Pancreas (tissue), 10 donors: ENCODE data around the gene NPC1L1. TPM values are rescaled to one million over a fixed set of nuclear protein-coding genes. Genes with fewer than 3 reads are reported as not detected.
A peak's percentile ranks its signal among the peaks of the same experiment; 100 is the strongest.

ENCODE experiments used
- ATAC-seq, 4 donors: fragments of 200-7000 bp; cut with Tn5 transposase; one replicate each; pipeline versions ENCODE4 v1.8.0 to v1.9.1; 2020; ENCODE audit warnings: mild to moderate bottlenecking in 4 of 4, moderate library complexity in 4 of 4
- DNase-seq, 6 donors: peaks; one replicate each; pipeline ENCODE4 v3.0.0-alpha.2; 2020
- FAIRE-seq: peaks from 2 replicates; lab custom pipeline; 2012; peaks lifted over from hg19 to GRCh38; lab: Jason Lieb, UNC
- H3K27ac ChIP-seq, 4 donors: fragments of 200-600 bp; sonication (generic); 1 replicate in 3 of 4; 2 replicates in 1 of 4; pipeline versions ENCODE4 v1.5.0 to v1.8.0; 2020
- H3K27me3 ChIP-seq, 4 donors: fragments of 200-600 bp; one replicate each; pipeline ENCODE4 v1.8.0; 2021
- H3K36me3 ChIP-seq, 3 donors: fragments of 200-600 bp; sonication (generic) in 1 of 3; one replicate each; pipeline versions ENCODE4 v1.5.0 to v1.8.0; 2020 to 2021
- H3K4me1 ChIP-seq, 3 donors: fragments of 200-600 bp; one replicate each; pipeline ENCODE4 v1.8.0; 2021
- H3K4me3 ChIP-seq, 4 donors: fragments of 200-600 bp; sonication (generic) in 2 of 4; one replicate each; pipeline versions ENCODE4 v1.5.0 to v1.8.0; 2020 to 2021
- H3K9me3 ChIP-seq, 4 donors: fragments of 200-600 bp; one replicate each; pipeline ENCODE4 v1.8.0; 2021
- WGBS, 2 donors: extraction: QIAGEN DNeasy Blood & Tissue Kit; methylation state at CpG; one replicate each; pipeline ENCODE4 v1.1.7; 2013; 5-methylcytosine and 5-hydroxymethylcytosine counted together
- intact Hi-C, 3 donors: fragments of 100-400 bp; cut with DNase I; formaldehyde crosslinking; loops; one replicate each; pipeline versions ENCODE4 v1.11.1 to v1.14.2; 2022
- polyA plus RNA-seq, 2 donors: library from polyadenylated mRNA; stranded (reverse); fragments of 200-250 nt; gene quantifications; one replicate each; pipeline ENCODE4 v1.2.3, GENCODE V29; 2013
- total RNA-seq, 6 donors: library from RNA; stranded (reverse); fragmentation: NEBNext Ultra II Directional in 4 of 6; extraction: Animal tissue kit (Norgen Biotek cat#: 25700) in 4 of 6; gene quantifications; one replicate each; pipeline versions ENCODE4 v1.2.1 to v1.2.4, GENCODE V29; 2021 to 2023
- TF ChIP-seq, protein P1 (sequence below), 4 donors: fragments of 200-600 bp; sonication (generic) in 3 of 4; IDR thresholded peaks; one replicate each; pipeline versions ENCODE4 v1.5.0 to v1.8.0; 2021; ENCODE audit warnings: antibody characterized with exemption in 4 of 4
- donor health status: healthy with polysubstance abuse.
- donor health status: DM: no; HTN: no; CAD: no; lungs with moderate emphysema.
- donor health status: DM: no; HTN: no; CAD: no.
- donor health status: control.
- donor health status: control.
- donor health status: Bipolar disorder and iron deficiency.
- donor health status: DM: yes; HTN: yes; CAD: no.
- donor health status: DM: no; HTN: no; CAD: no.
- donor health status: DM: no; HTN: no; CAD: no.
- donor health status: DM: yes; HTN: yes; CAD: no.

The NPC1L1 gene
- total and polyA plus RNA-seq, 8 donors, result 0.20 to 3.4 (median 0.62) TPM

DNA sequence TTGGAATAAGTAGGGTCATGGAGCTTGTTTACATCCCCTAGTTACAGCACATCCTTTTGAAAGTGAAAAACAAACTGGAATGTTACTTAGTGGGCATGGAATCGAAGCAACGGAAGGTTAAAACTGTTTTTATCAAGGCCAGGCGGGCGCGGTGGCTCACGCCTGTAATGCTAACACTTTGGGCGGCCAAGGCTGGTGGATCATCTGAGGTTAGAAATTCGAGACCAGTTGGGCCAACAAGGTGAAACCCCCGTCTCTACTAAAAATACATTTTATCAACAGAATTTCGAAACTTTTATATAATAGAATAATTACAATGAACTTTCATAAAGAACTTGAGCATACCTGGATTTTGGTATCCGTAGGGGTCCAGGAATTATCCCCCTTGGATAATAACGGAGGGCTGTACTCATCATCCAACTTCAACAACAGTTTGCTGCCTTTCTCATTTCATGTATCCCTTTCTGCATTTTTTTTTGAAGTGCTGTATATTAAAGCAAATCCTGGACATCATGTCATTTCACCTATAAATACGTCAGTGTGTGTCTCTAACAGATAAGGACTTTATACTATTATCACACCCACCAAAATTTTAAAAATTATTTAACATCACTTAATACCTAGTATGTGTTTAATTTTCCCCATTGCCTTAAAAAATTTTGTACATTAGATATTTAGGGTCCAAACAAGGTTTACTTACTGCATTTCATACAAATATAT, 42.2 kb upstream of the NPC1L1 start:
- 87 to 90% methylated on average over 13 of the region's 13 CpGs for WGBS, 2 donors
- TF ChIP-seq, protein P1, sequence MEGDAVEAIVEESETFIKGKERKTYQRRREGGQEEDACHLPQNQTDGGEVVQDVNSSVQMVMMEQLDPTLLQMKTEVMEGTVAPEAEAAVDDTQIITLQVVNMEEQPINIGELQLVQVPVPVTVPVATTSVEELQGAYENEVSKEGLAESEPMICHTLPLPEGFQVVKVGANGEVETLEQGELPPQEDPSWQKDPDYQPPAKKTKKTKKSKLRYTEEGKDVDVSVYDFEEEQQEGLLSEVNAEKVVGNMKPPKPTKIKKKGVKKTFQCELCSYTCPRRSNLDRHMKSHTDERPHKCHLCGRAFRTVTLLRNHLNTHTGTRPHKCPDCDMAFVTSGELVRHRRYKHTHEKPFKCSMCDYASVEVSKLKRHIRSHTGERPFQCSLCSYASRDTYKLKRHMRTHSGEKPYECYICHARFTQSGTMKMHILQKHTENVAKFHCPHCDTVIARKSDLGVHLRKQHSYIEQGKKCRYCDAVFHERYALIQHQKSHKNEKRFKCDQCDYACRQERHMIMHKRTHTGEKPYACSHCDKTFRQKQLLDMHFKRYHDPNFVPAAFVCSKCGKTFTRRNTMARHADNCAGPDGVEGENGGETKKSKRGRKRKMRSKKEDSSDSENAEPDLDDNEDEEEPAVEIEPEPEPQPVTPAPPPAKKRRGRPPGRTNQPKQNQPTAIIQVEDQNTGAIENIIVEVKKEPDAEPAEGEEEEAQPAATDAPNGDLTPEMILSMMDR (IDR thresholded peaks at IDR 0.05), result no peak
- Histone ChIP-seq H3K36me3 (peaks cover 0 to 19% (median 17%) of the 10 kb centered on the region in 3 donors), H3K27me3 (no peaks in the 10 kb centered on the region), H3K9me3 (no peaks in the 10 kb centered on the region), H3K4me1 (peaks cover 7 to 16% (median 16%) of the 10 kb centered on the region in 3 donors), H3K4me3 (peak overlapping the region; percentile 74 to 99 (median 92)), H3K27ac (peak overlapping the region; percentile 92 to 99 (median 98))
- ATAC-seq (no peak), DNase-seq (no peak), FAIRE-seq (no peak)
- intact Hi-C loops, result loop anchor here in 1 of 3 donors (10.0 kb wide), 1 partner anchor 341 kb away; no protein-coding TSS in a partner anchor

DNA sequence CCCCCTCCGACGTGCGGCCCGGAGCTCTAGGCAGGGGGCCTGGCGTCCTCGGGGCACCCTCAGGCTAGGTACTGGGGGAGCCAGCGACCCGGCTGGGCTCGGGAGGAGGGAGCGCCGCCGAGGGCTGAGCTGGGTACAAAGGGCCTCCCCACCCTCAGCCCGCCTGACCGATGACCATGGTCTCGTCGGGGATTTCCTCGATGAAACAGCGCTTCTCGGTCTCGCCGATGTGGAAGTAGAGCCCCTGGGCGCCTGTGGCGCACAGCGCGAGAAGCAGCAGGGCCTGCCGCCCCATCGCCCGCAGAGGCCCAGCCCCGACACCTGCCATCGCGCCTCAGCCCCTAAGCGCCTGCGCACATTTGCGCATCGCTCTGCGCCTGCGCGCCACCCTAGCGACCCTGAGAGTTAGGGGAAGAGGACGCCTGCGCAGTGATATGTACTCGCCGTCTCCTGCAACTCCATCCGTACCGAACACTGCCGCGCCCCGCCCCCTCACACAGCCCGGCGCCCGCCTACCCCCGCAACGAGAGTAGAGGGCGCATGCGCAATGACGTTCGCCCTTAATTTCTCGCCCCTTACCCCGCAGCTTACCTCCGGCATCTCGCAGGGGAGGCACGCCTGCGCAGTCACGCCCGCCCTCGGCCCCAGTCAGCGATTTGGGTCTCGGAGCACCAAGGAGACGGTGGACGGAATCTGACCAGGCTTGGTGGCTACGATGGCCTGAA, 40.9 kb upstream of the NPC1L1 start, which contains the start of gene TMED4:
Gene TMED4 (minus strand): TSS at position 353 of the 725 bp plus-strand sequence. CDS start 25 bp downstream, at position 328.
- FAIRE-seq (peak; percentile 64), DNase-seq (peak; percentile 99 to 100 (median 100)), ATAC-seq (peak; percentile 95 to 98 (median 96))
- Histone ChIP-seq H3K4me1 (peaks cover 7 to 16% (median 16%) of the 10 kb centered on the region in 3 donors), H3K36me3 (peaks cover 0 to 20% (median 19%) of the 10 kb centered on the region in 3 donors), H3K27ac (peak within 1 kb of the TSS; percentile 92 to 99 (median 98)), H3K27me3 (no peaks in the 10 kb centered on the region), H3K4me3 (peak within 1 kb of the TSS; percentile 74 to 99 (median 92)), H3K9me3 (no peaks in the 10 kb centered on the region)
- intact Hi-C loops, result loop anchor here in 1 of 3 donors (10.0 kb wide), 1 partner anchor 343 kb away; no protein-coding TSS in a partner anchor
- 0% methylated on average over 60 to 71 of the region's 71 CpGs for WGBS, 2 donors
- TF ChIP-seq, protein P1 (IDR thresholded peaks at IDR 0.05), result no peak

DNA sequence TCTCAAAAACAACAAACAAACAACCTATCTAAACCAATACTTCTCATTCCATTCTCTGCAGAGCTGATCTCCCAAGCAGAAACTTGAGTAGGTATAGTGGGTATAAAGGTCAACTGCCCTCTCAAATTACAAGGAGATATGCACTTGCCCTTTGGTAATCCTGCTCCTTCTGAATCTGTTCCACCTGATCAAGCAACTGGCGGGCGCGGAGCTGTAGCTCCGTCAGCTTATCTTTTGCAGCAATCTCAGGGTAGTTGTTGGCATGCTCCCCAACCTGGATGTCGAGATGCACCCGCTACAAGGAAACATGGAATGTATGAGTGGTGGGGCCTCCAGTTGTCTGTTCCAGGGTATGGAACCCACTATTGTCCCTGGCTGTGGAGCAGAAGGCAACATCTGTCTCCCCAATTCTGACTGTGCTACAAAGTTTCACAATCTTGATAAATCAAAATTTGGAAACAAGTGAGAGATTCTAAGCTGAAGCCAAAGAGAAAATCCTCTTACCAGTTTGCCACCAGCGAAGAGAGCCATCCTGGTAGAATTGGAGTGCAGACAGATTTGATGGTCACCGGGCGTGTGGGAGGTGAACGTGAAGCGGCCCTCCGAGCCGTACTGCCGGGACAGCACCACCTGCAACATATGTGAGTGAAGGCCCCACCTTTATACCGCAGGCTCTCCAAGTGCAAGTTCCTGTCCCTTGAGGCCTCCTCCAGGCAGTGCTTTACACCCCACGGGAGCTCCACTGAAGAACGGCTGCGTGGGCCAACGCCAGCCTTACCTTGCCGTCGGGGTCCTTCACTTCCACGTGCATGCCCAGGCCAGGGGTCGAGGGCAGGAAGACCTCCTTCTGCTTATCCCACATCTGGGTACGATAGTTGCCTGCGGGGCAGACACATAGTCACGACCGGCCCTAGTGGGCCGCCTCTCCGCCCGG, 40.1 kb upstream of the NPC1L1 start:
- whole genome bisulfite sequencing, 2 donors, result 5% methylated on average over 30 of the region's 30 CpGs
- FAIRE-seq (no peak), DNase-seq (peak in 4 of 6 donors; percentile 32 to 64 (median 50)), ATAC-seq (peak; percentile 12 to 40 (median 33))
- peaks cover 0 to 20% (median 19%) of the 10 kb centered on the region in 3 donors for H3K36me3 ChIP-seq
- intact Hi-C loops, result loop anchor here in 1 of 3 donors (10.0 kb wide), 1 partner anchor 344 kb away; no protein-coding TSS in a partner anchor
- no peaks in the 10 kb centered on the region for H3K27me3 ChIP-seq
- H3K4me3 ChIP-seq, result peak overlapping the region; percentile 74 to 99 (median 92)
- H3K9me3 ChIP-seq, result no peaks in the 10 kb centered on the region
- H3K4me1 ChIP-seq, result peaks cover 7 to 16% (median 16%) of the 10 kb centered on the region in 3 donors
- peak overlapping the region; percentile 77 to 99 (median 98) for H3K27ac ChIP-seq
- TF ChIP-seq, protein P1 (IDR thresholded peaks at IDR 0.05), result no peak

DNA sequence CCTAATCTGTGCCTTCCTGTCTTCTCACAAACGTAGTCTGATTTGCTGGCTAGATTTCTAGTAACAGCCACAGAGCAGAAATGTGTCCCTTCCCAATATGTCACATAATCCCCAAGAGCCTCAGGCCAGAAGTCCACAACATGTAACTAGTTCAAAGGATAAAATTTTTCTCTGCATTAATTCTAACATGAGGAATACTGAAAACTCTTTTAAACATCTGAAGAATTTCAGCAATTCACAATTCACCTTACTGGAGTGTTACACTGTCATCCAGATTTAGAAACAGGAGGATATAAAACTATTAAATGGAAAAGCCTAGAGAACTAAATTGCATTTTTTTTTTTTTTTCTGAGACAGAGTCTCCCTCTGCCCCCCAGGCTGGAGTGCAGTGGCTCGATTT, 35.1 kb upstream of the NPC1L1 start:
- Histone ChIP-seq H3K9me3 (no peaks in the 10 kb centered on the region), H3K36me3 (peaks cover 0 to 34% (median 19%) of the 10 kb centered on the region in 3 donors), H3K27me3 (no peaks in the 10 kb centered on the region), H3K4me1 (peaks cover 12 to 23% (median 16%) of the 10 kb centered on the region in 3 donors), H3K27ac (no peak overlapping the region), H3K4me3 (no peak overlapping the region)
- intact Hi-C loops, result no loop called here
- FAIRE-seq (no peak), DNase-seq (no peak), ATAC-seq (no peak)
- WGBS, 2 donors, result 71 to 81% methylated on average over 2 of the region's 2 CpGs
- TF ChIP-seq, protein P1 (IDR thresholded peaks at IDR 0.05), result no peak
